Peyer's patch (tissue), 4 donors: ENCODE measurements around the gene ABR.

Experiments
- CTCF ChIP-seq, 6 experiments: fragments of 450-650 bp in 4 of 6; fragments of 200-600 bp in 2 of 6; sonication (generic) in 1 of 6; IDR thresholded peaks; one replicate each; pipeline ENCODE4 v1.5.1; 2017 to 2019; ENCODE audit warnings: antibody characterized with exemption in 6 of 6, mild to moderate bottlenecking in 3 of 6, moderate library complexity in 1 of 6
- POLR2A ChIP-seq, 2 donors: fragments of 450-650 bp; IDR thresholded peaks; one replicate each; pipeline ENCODE4 v1.5.1; 2017; ENCODE audit warnings: antibody characterized with exemption in 2 of 2, mild to moderate bottlenecking in 2 of 2, moderate library complexity in 2 of 2

- no peak for TF ChIP-seq CTCF (IDR thresholded peaks at IDR 0.05)
- TF ChIP-seq POLR2A (IDR thresholded peaks at IDR 0.05), result peak in 1 of 2 donors; percentile 47
Measured at GRCh38 chr17:1107777-1108477, 71.9 kb downstream of the ABR start.
